Skeletal muscle satellite cell (primary cell): Measurements from ENCODE around the gene HOGA1.
"Not testable (repeated sequence)": the region's sequence is repeated elsewhere in the genome, so short reads cannot be mapped to it uniquely, and the experiment has no call there.

Source experiments
- H3K27me3 ChIP-seq: 2 replicates; pipeline ENCODE4 v1.7.0; 2013; ENCODE audit warnings: low read length; ENCODE audit not compliant: control insufficient read depth, insufficient read depth
- H3K36me3 ChIP-seq: 2 replicates; pipeline ENCODE4 v1.7.0; 2013; ENCODE audit warnings: mild to moderate bottlenecking, control low read depth, low read length; ENCODE audit not compliant: insufficient read depth
- H3K4me1 ChIP-seq: 2 replicates; pipeline ENCODE4 v1.7.0; 2013; ENCODE audit warnings: low read length; ENCODE audit not compliant: control insufficient read depth, insufficient read depth
- H3K4me2 ChIP-seq: 2 replicates; pipeline ENCODE4 v1.7.0; 2013; ENCODE audit warnings: mild to moderate bottlenecking, low read length
- H3K4me3 ChIP-seq: 2 replicates; pipeline ENCODE4 v1.7.0; 2013; ENCODE audit warnings: low read length
- H3K9ac ChIP-seq: 2 replicates; pipeline ENCODE4 v1.7.0; 2013; ENCODE audit warnings: mild to moderate bottlenecking, low read depth, low read length, moderate library complexity
- H3K9me3 ChIP-seq: replicated peaks from 2 replicates; pipeline ENCODE4 v1.7.0; 2013; ENCODE audit warnings: mild to moderate bottlenecking, control low read depth, low read length

HOGA1 gene

GRCh38 chr10:97546456-97547270 is 37.5 kb upstream of the HOGA1 start:
- H3K9me3 ChIP-seq: no peaks in the 10 kb centered on the region

DNA sequence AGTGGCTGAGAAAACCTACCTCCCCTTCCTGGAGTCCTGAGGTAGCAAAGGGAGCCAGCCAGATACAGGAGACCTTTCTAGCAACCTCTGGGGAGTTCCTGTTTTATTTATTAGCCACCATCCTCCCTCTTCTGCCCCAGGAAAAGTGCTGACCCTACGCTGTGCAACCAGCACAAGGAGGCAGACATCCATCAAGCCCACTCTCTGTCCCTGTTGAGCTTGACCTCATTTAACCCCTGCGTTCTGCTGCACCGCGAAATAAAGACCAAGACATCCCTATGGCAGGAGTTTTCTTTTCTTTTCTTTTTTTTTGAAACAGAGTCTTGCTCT is 37.0 kb upstream of the HOGA1 start:
- Histone ChIP-seq H3K9me3 (no peaks in the 10 kb centered on the region), H3K36me3 (no peaks in the 10 kb centered on the region), H3K4me3 (no peak overlapping the region), H3K4me1 (peaks cover 41% of the 10 kb centered on the region), H3K4me2 (no peak overlapping the region), H3K9ac (no peak overlapping the region), H3K27me3 (no peaks in the 10 kb centered on the region)

More at GRCh38 chr10:97546456-97547270, 37.5 kb upstream of the HOGA1 start:
- Histone ChIP-seq H3K27me3 (no peaks in the 10 kb centered on the region), H3K4me1 (peaks cover 46% of the 10 kb centered on the region), H3K36me3 (no peaks in the 10 kb centered on the region), H3K4me2 (peak overlapping the region; percentile 44), H3K4me3 (no peak overlapping the region), H3K9ac (no peak overlapping the region)

- no peak overlapping the region for H3K4me2 ChIP-seq
- H3K27me3 ChIP-seq: no peaks in the 10 kb centered on the region
- peaks cover 33% of the 10 kb centered on the region for H3K4me1 ChIP-seq
- no peak overlapping the region for H3K4me3 ChIP-seq
- no peaks in the 10 kb centered on the region for H3K36me3 ChIP-seq
- H3K9ac ChIP-seq: no peak overlapping the region
- no peaks in the 10 kb centered on the region for H3K9me3 ChIP-seq
Measured at GRCh38 chr10:97547962-97548361, 36.2 kb upstream of the HOGA1 start.

- no peaks in the 10 kb centered on the region for H3K27me3 ChIP-seq
- H3K4me1 ChIP-seq: peaks cover 28% of the 10 kb centered on the region
- H3K9me3 ChIP-seq: no peaks in the 10 kb centered on the region
- no peaks in the 10 kb centered on the region for H3K36me3 ChIP-seq
- no peak overlapping the region for H3K4me3 ChIP-seq
- no peak overlapping the region for H3K4me2 ChIP-seq
- H3K9ac ChIP-seq: no peak overlapping the region
Measured at GRCh38 chr10:97548828-97549455, 35.2 kb upstream of the HOGA1 start.

- no peaks in the 10 kb centered on the region for H3K27me3 ChIP-seq
- no peaks in the 10 kb centered on the region for H3K9me3 ChIP-seq
- no peak overlapping the region for H3K4me3 ChIP-seq
- H3K9ac ChIP-seq: peak overlapping the region; percentile 48
- H3K4me2 ChIP-seq: no peak overlapping the region
- H3K4me1 ChIP-seq: peaks cover 23% of the 10 kb centered on the region
- no peaks in the 10 kb centered on the region for H3K36me3 ChIP-seq
Measured at GRCh38 chr10:97549587-97550322, 34.4 kb upstream of the HOGA1 start.

- no peak overlapping the region for H3K9ac ChIP-seq
- H3K4me2 ChIP-seq: no peak overlapping the region
- peaks cover 23% of the 10 kb centered on the region for H3K4me1 ChIP-seq
- no peaks in the 10 kb centered on the region for H3K9me3 ChIP-seq
- H3K36me3 ChIP-seq: no peaks in the 10 kb centered on the region
- H3K4me3 ChIP-seq: no peak overlapping the region
- H3K27me3 ChIP-seq: no peaks in the 10 kb centered on the region
Measured at GRCh38 chr10:97550336-97551149, 33.6 kb upstream of the HOGA1 start.

GRCh38 chr10:97551271-97551670 is 32.9 kb upstream of the HOGA1 start:
- H3K27me3 ChIP-seq: no peaks in the 10 kb centered on the region
- H3K9me3 ChIP-seq: no peaks in the 10 kb centered on the region
- no peaks in the 10 kb centered on the region for H3K36me3 ChIP-seq
- no peak overlapping the region for H3K4me3 ChIP-seq
- peaks cover 23% of the 10 kb centered on the region for H3K4me1 ChIP-seq
- H3K9ac ChIP-seq: no peak overlapping the region
- H3K4me2 ChIP-seq: no peak overlapping the region

GRCh38 chr10:97553575-97554031 is 30.6 kb upstream of the HOGA1 start:
- peaks cover 11% of the 10 kb centered on the region for H3K4me1 ChIP-seq
- no peaks in the 10 kb centered on the region for H3K27me3 ChIP-seq
- H3K4me3 ChIP-seq: no peak overlapping the region
- H3K9me3 ChIP-seq: no peaks in the 10 kb centered on the region
- peak overlapping the region; percentile 25 for H3K4me2 ChIP-seq
- H3K36me3 ChIP-seq: no peaks in the 10 kb centered on the region
- no peak overlapping the region for H3K9ac ChIP-seq

DNA sequence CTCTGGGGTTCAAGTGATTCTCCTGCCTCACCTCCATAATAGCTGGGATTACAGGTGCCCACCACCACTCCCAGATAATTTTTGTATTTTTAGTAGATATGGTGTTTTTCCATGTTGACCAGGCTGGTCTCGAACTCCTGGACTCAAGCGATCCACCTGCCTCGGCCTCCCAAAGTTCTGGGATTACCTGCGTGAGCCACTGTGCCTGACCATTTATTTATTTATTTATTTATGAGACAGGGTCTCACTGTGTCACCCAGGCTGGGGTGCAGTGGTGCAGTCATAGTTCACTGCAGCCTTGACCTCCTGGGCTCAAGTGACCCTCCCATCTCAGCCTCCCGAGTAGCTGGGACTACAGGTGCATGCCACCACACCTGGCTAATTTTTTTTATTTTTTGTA is 29.9 kb upstream of the HOGA1 start:
- H3K4me2 ChIP-seq: not testable (repeated sequence)

GRCh38 chr10:97555541-97555940 is 28.6 kb upstream of the HOGA1 start:
- not testable (repeated sequence) for H3K9me3 ChIP-seq, H3K4me2 ChIP-seq, H3K4me1 ChIP-seq, H3K27me3 ChIP-seq, H3K36me3 ChIP-seq, H3K9ac ChIP-seq, H3K4me3 ChIP-seq

More for the DNA sequence above, 29.9 kb upstream of the HOGA1 start:
- not testable (repeated sequence) for H3K9ac ChIP-seq, H3K9me3 ChIP-seq, H3K4me3 ChIP-seq, H3K27me3 ChIP-seq, H3K36me3 ChIP-seq
- H3K4me1 ChIP-seq: peaks cover 11% of the 10 kb centered on the region
